Right forelimb (tissue), 1 donor: Measurements from ENCODE around the gene VOPP1.
"Not testable (repeated sequence)": the region's sequence is repeated elsewhere in the genome, so short reads cannot be mapped to it uniquely, and the experiment has no call there.

ENCODE experiments used
- DNase-seq: peaks from one replicate; pipeline ENCODE4 v3.0.0-alpha.2; 2018

VOPP1 gene

DNA sequence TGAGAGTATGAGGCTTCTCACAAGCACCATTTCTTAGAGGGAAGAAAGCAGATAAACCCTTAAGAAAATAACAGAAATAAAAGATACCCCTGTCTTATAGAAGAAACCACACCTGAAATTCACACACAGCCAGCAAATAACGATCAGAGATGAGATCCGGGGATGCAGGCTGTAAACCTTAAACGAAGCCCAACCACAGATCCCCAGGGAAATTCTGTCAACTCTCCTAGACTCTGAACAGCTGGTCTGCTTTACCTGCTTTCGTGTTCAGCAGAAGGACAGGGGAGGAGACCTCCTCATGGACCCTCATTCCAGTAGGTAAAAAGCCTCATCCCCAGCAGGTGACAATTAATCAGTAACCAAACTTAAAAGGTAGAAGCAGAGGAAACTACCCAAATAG, 45.0 kb downstream of the VOPP1 start:
- no peak for DNase-seq

- no peak for DNase-seq
These were observed 45.5 kb downstream of the VOPP1 start for GRCh38 chr7:55526770-55527169.

DNA sequence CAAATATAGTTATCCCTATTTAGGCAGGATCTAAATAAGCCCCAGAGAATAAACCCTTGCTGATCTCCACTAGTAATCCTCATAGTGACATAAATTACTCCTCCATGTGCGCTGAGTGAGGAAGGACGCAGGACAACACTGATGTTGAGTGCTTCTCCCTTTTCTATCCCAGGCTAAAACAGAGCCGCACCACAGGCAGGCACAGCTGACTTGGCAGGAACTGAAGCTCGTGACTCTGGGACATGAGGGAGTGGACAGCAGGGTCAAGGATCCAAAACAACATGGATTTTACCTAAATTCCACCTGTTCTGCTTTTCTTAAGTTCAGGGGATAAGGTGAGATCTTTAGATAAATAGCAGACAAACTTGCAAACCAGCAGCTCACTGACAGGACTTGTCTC, 46.0 kb downstream of the VOPP1 start:
- no peak for DNase-seq

DNA sequence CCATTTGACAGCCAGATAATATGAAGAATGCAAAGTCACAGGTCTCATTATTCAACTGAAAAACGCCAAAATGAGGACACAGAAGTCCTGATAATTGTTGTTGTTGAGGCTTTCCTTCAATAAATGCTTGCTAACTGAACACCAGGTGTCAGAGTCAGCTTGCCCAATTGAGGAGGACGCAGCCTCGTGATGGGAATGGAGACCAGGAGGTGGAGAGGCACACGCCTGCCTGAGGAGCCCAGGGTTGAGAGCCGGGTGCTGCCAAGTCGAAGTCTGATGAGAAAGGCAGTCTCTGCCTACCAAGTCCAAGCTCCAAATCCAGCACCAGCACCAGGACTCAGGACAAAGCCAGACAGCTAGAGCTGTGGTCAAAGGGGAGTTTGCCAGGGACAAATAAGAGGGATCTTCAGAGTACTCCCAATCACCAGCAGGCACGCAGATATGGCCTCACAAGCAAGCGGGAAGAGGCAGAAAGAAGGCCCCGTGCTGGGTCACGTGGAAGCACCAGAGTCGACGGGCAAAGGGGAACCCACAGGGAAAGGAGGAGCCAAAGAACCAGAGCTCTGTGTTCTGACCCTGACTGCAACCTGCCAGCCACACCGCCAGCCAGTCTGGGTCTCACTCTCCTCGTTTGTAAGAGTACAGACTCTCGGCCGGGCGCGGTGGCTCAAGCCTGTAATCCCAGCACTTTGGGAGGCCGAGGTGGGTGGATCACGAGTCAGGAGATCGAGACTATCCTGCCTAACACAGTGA, 47.6 kb downstream of the VOPP1 start:
- no peak for DNase-seq

- DNase-seq, result no peak
These were observed 48.9 kb downstream of the VOPP1 start for GRCh38 chr7:55523366-55523765.

GRCh38 chr7:55521917-55522902, 50.1 kb downstream of the VOPP1 start:
- no peak for DNase-seq

DNA sequence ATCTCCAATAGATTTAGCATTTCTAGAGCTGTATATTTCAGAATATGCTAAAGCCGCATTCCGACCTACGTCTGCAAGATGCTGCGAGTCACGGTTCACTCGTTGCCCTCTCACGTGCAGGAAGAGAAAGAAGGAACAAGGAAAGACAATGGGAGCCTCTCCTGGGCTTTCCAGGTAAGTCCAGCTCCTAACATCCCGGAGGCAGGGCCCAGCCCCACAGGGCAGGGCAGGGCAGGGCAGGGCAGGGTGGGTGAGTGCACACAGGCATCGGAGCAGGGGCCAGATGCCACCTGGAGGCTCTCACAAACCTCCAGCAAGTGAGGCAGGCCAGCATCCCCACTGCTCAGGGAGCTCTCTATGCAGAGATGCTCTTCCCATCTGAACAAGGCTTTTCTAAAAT, 50.8 kb downstream of the VOPP1 start:
- no peak for DNase-seq

DNA sequence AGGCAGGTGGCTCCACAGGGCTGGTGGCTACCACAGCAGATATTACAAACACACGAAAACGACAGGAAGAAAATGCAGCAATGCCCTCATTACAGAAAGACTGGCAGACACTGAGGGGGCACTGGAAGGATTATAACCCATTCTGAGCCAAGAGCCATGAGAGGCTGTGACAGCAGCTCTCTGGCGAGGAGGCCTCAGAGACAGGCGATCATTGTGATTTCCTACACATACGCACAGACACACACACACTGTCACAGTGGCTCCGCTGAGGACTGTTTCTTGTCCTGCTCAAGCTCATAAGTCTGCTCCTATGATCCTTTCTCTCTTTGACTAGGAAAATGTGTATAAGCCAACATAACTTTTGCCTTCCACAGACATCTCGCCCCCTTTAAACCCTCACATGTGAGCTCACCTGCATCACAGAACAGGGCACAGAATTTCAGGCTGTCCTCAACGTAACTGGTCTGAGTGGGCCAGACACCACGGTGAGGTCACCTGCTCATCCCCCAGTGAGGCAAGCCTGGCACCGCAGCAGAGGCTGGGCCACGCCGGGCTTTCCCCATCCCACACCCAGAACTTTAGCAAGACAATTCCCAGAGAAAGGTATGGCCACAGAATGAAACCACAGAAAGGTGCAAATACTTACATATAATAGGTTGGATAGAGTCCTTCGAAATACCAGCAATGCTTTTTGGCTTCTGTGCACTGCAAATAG, 51.7 kb downstream of the VOPP1 start:
- DNase-seq, result no peak

DNA sequence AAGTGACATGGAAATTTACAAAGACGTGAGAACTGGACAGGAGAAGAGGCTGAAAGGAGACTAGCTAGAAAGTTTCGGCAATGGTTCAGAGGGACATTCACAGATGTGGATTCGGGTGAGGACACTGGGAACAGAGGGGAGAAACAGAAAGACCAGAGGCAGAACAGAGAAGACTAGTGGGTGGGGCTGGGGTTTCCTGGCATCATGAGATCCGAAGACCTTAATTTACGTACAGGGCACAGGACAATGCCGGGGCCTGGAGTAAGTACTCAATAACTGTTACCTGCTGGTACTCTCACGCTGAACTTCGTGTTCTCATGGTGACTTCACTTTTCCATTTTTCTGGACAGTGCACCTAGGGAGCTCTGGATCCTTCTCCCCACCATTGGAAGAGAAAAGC, 53.5 kb downstream of the VOPP1 start:
- no peak for DNase-seq

DNA sequence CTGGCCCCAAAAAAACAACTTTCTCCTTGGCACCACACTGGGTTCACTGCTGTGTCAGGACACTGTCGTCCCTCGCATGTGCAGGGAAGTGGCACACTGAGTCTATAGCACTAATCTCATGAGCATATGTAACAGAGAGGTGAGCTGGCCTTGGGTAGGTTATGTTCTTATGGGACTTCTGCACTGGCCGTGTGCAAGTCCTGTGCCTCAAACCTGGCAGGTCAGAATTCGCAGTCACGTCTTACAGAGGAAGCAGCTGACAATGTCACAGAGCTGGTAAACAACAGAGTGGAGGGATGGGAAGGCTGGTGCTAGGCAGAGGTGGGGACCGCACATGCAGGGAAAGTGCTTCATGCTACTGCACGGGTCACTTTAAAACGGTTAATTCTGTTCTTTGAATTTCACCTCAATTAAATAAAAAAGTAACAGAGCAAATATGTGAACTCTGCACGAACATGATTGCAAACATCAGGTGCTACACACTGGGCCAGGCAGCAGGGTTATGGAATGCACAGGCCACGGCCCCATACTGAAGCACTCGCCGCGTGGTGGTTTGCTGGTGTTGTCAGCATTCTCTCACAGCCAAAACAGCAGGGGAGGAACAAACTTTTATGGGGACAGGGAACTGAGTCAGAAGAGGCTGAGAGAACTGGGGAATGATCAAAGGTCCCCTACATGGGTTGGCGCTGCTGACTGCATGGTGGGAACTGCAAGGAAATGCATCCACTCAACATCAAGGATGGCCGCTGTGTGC, 54.2 kb downstream of the VOPP1 start:
- DNase-seq, result no peak

DNA sequence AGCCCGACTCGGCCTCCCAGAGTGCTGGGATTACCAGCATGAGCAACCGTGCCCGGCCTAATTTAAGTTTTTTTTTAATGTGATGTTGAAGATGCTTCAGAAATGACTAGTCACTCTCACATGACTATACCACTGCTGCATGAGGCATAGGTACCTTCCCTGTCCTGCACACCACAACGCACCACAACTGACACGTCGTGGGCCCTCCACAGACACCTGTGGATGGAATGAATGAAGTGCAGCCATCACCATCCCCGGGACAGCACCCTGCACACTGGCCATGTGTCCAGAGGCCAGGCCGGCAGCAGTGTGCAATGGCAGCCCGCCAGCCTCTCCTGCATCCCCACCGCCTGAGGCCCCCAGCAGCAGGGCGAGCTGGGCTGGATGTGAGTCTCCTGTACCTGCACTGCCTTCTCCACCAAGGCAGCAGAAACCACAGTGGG, 55.1 kb downstream of the VOPP1 start:
- no peak for DNase-seq

- no peak for DNase-seq
These were observed 55.9 kb downstream of the VOPP1 start for GRCh38 chr7:55516409-55516808.

DNA sequence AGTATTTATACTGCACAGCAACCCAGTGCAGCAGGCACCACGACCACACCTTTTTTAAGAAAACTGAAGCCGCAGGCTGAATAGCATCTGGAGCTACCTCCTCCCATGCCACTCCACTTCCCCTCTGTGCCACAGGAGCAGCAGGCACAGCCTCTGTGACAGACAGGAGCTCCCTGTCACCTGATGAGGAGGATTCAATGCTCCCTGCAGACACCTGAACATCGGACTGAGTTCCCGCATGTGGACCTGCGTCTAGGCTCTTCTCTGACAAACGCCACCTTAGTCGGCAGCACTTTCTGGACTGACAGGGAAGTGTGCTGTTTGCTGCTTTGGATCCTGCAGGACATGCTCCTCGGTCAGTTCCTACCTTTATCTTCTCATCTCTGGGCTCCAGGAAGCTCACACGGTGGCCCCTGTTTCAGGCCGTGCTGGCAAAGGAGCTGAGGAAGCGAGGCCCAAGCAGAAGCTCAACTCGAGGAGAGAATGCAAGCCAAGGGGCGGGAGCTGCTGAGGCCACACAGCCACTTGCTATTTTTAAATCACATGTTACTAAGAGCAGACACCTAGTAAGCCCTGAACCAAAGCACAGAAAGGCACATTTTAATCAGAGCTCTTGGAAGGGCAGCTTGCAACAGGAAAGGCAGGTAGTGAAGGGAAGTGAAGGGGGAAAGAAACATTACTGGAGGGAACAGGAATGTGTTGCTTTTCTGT, 56.6 kb downstream of the VOPP1 start:
- DNase-seq, result no peak

DNA sequence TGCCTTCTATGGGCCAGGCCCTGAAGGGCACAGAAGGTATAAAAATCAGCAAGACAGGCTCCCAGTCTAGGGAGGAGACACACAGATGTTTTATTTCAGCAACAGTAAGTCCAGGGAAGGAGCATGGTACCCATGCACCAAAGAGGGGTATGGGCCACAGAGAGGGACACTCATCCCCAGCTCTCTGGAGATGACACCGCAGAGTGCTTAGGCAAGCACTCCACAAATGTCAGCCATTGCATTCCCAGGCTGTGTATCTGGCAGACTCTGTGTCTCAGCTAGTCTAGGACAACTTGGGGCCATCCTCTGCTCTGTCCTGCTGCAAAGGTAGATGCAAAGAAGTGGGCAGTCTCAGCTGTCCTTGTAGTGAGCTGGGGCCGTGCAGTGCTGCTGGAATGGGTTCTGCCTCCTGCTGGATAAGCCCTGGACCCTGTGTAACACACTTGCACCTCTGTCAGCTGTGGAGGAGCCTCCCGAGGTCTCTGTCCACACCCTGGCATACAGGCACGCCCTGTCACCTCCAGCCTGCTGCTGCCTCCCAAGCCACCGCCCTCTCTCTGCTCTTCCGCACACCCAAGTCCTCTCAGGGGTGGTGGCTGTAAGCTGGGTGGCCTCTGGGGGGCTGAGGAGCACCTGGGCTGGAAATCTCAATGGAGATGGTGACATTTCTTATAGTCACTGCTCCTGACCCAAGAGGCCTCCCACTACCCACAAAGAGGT, 57.6 kb downstream of the VOPP1 start:
- no peak for DNase-seq

GRCh38 chr7:55513868-55514267, 58.4 kb downstream of the VOPP1 start:
- DNase-seq, result no peak

DNA sequence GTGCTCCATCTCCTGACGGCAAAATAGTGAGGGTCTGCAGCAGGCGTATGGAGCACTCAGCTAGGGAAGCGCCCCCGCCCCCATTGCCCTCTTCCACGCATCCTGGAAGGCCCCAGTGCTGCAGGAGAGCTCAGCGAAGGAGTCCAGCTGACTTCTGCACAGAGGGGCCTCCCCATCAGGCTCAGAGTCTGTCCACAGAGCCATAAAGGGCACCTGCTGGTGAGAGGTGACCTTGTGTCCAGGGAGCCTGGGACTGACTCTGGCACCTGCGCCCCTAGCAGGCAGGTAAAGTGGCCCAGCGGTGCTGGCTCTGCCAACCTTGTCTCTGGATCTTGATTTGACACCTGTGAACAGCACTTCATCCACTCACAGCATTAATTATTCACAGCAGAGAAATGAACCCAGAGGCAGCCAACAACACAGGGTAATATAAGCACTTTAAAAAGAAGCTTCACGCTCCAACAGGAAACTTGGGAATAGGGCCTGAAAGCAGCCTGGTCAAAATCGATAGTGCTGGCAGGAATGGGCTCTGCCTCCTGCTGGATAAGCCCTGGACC, 59.6 kb downstream of the VOPP1 start:
- no peak for DNase-seq

GRCh38 chr7:55510621-55511020, 61.7 kb downstream of the VOPP1 start:
- no peak for DNase-seq

- not testable (repeated sequence) for DNase-seq
These were observed 62.1 kb downstream of the VOPP1 start for GRCh38 chr7:55510206-55510605.

DNA sequence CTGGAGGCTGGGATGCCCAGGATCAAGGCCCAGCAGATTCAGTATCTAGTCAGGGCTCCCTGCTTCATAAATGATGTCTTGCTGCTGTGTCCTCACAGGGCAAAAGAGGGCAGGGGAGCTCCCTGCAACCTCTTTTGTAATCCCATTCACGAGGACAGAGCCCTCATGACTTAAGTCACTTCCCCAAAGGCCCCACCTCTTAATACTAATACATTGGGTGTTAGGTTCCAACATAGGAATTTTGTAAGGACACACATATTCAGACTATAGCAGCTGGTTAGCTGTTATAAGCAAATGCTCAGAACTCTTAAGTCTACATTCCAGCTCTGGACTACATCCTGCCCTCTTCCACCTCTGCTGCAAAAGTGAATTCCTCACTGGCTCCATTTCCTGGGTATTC, 63.0 kb downstream of the VOPP1 start:
- no peak for DNase-seq

GRCh38 chr7:55508221-55509011, 63.9 kb downstream of the VOPP1 start:
- DNase-seq, result no peak
